ENCODE data around the gene RASA3.

Gene RASA3

DNA sequence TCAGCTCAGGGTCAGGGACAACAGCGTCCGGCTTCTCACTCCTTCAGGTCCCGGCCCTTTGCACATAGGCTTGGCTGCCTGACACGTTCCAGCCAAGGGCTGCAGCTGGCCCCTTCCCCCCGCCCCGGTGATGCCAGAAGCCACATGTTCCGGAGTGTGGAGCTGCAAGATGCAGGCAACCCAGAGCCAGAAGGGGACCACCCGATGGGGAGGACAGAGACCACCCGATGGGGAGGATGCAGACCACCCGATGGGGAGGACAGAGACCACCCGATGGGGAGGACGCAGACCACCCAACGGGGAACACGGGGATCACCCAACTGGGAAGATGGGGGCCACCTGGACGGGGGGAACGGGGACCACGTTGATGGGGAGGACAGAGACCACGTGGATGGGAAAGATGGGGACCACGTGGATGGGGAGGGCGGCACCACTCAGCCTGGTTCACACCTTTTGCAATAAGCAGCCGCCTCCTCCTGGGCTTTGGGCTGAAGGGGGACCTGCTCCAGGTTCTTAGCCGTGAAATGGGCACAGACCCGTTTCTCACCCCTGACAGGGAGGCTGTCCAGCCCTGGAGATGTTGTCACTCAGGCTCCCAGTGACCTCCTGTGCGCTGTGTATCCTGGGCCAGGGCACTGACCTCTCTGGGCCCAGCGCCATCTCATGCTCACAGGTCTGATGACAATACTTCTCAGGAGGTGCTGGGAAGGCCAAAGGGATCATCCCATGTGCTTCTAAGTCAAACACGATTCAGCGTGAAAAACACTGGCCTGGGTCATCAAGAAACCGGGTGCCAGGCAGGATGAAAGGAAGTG is 193.1 kb downstream of the RASA3 start:
- TF ChIP-seq, protein P1, sequence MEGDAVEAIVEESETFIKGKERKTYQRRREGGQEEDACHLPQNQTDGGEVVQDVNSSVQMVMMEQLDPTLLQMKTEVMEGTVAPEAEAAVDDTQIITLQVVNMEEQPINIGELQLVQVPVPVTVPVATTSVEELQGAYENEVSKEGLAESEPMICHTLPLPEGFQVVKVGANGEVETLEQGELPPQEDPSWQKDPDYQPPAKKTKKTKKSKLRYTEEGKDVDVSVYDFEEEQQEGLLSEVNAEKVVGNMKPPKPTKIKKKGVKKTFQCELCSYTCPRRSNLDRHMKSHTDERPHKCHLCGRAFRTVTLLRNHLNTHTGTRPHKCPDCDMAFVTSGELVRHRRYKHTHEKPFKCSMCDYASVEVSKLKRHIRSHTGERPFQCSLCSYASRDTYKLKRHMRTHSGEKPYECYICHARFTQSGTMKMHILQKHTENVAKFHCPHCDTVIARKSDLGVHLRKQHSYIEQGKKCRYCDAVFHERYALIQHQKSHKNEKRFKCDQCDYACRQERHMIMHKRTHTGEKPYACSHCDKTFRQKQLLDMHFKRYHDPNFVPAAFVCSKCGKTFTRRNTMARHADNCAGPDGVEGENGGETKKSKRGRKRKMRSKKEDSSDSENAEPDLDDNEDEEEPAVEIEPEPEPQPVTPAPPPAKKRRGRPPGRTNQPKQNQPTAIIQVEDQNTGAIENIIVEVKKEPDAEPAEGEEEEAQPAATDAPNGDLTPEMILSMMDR (conservative IDR thresholded peaks at IDR 0.05; ENCODE audit: low read depth, low read length) = no peak
- H3K4me3 ChIP-seq (ENCODE audit: low read length) = no peak overlapping the region
- no peak for DNase-seq (ENCODE audit: low read depth)

DNA sequence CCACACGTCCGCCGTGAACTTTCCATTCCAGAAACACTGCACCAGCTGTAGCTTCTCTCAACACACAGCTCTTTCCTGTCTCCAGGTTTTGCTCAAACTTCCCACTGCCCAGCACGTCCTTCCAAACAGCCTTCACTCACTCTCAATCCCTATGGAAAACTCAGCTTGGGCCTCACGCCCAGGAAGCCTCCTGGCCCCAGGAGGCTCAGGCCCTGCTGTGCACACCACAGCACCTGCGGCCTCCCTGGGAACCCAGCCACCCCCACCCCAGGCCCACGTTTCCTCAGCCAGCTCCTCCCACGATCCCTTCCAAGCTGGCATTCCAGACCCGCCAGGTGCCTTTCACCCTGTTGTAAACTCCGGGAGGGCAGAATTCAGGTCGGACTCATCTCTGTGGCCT is 193.7 kb downstream of the RASA3 start:
- no peak overlapping the region for H3K4me3 ChIP-seq (ENCODE audit: low read length)
- DNase-seq (ENCODE audit: low read depth) = no peak
- TF ChIP-seq, protein P1 (conservative IDR thresholded peaks at IDR 0.05; ENCODE audit: low read depth, low read length) = no peak

DNA sequence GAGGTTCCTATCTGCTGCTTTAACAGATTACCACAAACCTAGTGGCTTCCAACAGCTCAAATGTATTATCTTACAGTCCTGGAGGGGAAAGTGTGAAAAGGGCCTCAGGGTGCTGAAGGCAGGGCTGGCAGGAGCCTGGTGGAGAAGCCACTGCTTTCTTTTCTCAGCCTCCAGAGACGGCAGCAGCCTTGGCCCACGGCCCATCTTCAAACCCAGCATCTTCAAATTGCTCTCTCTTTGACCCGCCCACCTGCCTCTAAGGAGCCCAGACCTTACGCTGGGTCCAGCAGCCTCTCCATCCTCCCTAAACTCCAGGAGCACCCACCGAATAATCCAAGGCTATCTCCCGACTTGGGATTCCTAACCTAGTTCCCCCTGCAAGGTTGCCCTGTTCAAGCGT is 194.2 kb downstream of the RASA3 start:
- TF ChIP-seq, protein P1 (conservative IDR thresholded peaks at IDR 0.05; ENCODE audit: low read depth, low read length) = no peak
- DNase-seq (ENCODE audit: low read depth) = no peak
- no peak overlapping the region for H3K4me3 ChIP-seq (ENCODE audit: low read length)

DNA sequence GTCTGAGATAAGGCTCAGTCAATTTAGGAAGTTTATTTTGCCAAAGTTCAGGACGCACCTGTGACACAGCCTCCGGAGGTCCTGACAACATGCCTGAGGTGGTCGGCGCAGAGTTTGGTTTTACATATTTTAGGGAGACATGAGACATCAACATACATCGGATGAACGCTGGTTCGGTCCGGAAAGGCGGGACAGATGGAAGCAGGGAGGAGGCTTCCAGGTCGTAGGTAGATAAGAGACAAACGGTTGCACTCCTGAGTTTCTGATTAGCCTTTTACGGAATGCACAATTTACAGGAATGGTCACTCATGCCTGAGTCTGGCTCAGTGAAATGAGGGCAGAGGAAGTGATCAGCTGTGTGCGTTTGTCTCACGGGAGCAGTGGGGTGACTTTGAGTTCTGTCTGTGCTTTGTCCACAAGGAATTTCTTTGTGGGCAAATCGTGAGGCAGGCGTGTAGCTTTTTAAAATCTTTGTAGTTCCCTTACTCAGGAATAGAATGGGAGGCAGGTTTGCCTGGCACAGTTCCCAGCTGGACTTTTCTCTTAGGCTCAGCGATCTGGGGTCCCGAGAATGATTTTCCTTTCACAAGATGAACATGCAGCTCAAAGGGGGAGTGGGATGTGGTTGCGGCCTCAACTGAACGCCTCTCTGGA is 194.8 kb downstream of the RASA3 start:
- no peak for DNase-seq (ENCODE audit: low read depth)
- H3K4me3 ChIP-seq (ENCODE audit: low read length) = no peak overlapping the region
- TF ChIP-seq, protein P1 (conservative IDR thresholded peaks at IDR 0.05; ENCODE audit: low read depth, low read length) = no peak

DNA sequence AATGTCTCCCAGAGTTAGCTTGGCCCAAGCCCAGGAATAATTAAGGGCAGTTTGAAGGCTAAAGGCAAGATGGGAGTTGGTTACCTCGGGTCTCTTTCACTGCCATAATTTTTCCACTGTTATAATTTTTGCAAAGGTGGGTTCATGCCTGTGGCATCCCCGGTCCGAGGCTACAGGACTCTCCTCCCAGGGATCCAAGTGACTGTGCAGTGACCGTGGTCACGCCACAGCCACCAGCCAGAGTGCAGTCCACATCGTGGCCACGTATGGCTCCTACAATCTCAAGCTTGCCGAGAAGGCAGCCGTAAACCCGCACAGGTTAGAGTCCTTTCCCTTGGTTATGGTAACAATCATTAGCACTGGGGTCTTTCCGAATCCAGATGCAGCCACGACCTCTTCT is 195.3 kb downstream of the RASA3 start:
- DNase-seq (ENCODE audit: low read depth) = no peak
- H3K4me3 ChIP-seq (ENCODE audit: low read length) = no peak overlapping the region
- TF ChIP-seq, protein P1 (conservative IDR thresholded peaks at IDR 0.05; ENCODE audit: low read depth, low read length) = no peak

DNA sequence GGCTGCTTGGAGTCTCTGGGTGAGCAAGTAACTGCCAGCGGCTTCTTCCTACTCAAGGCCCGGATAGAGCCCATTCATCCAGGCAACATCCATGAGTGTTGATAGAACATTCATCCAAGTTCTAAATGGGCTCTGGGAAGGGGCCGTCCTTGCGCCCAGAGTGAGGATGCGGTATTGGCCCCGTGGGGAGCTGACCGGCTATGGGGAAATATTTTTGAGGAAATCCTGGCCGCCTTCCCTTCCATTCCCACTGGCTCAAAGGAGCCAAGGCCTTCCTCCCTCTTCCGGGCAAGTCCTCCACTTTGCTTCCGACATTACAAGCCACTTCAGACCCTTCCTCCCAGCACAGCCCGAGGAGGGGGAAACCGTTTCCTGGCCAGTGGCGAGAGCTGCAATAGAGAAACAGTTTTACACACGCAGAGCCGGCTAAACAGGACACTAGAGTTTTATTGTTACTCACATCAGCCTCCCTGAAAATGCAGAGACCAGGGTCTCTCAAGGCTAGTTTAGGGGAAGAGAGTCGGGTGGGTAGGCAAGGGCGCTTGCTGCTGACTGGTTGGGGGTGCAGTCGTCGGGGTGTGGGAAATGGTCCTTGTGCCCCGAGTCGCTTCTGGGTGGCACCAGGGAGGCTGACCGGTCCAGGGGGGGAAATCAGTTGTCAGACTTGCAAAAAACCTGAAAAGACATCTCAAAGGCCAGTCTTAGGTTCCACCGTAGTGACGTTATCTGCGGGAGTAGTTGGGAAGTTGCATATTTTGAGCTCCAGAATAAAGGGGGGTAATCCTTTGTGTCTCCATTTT is 196.1 kb downstream of the RASA3 start:
- no peak overlapping the region for H3K4me3 ChIP-seq (ENCODE audit: low read length)
- no peak for DNase-seq (ENCODE audit: low read depth)
- TF ChIP-seq, protein P1 (conservative IDR thresholded peaks at IDR 0.05; ENCODE audit: low read depth, low read length) = no peak

Measured in retinal pigment epithelial cell (primary cell).